ENCODE data around the gene BLOC1S4. TPM values are rescaled to one million over a fixed set of nuclear protein-coding genes. Genes with fewer than 3 reads are reported as not detected.

BLOC1S4 gene
- total and polyA plus RNA-seq, 2 experiments from 2014 or later, result 23.9 to 35.2 TPM

DNA sequence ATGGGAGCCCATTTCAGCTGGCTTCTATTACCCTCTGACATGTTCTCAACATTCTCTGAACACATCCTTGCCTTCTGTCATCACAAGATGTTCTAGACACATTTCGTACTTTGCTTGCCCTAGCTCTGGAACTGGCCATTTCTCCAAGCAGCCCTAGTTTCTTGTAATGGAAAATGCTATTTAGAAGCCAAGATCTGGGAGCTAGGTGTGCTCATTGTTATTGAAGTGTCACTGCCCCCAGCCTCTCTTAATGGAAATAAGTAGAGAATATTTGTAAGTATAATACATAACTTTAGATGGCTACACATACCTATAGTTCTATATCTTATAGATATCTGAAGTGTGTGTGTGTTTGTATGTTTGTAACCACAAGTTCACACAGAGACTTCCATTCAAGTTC is 13.2 kb upstream of the BLOC1S4 start:
- Mint-ChIP-seq H3K9me3 (peaks cover 14% of the 10 kb centered on the region), H3K27me3 (ENCODE audit: insufficient read depth, low read depth, poor library complexity) (peaks cover 6% of the 10 kb centered on the region), H3K27ac (no peak overlapping the region), H3K4me1 (peaks cover 6% of the 10 kb centered on the region), H3K36me3 (ENCODE audit: low read depth) (peaks cover 63% of the 10 kb centered on the region), H3K4me3 (no peak overlapping the region)
- H3K36me3 ChIP-seq (ENCODE audit: insufficient read depth), result peaks cover 14% of the 10 kb centered on the region
- H4K20me1 ChIP-seq (replicated peaks; ENCODE audit: insufficient read depth), result peaks cover 22% of the 10 kb centered on the region; the same call in 1 of the 2 replicates
- H3K4me3 ChIP-seq, result no peak overlapping the region
- H3K79me2 ChIP-seq (replicated peaks; ENCODE audit: insufficient read depth), result peaks cover 52% of the 10 kb centered on the region
- H3K4me2 ChIP-seq, result no peak overlapping the region
- peaks cover 4% of the 10 kb centered on the region for H3K4me1 ChIP-seq (ENCODE audit: insufficient read depth)
- ATAC-seq (no peak), DNase-seq (ENCODE audit: low spot score) (no peak)
- H3K27me3 ChIP-seq (ENCODE audit: insufficient read depth), result no peaks in the 10 kb centered on the region
- H3K9me2 ChIP-seq (ENCODE audit: insufficient read depth), result no peaks in the 10 kb centered on the region
- H3F3A ChIP-seq (replicated peaks; ENCODE audit: low read depth), result no peaks in the 10 kb centered on the region
- H2AFZ ChIP-seq, result no peak overlapping the region
- no peak overlapping the region for H3K27ac ChIP-seq (ENCODE audit: low read depth)
- TF ChIP-seq, protein P1, sequence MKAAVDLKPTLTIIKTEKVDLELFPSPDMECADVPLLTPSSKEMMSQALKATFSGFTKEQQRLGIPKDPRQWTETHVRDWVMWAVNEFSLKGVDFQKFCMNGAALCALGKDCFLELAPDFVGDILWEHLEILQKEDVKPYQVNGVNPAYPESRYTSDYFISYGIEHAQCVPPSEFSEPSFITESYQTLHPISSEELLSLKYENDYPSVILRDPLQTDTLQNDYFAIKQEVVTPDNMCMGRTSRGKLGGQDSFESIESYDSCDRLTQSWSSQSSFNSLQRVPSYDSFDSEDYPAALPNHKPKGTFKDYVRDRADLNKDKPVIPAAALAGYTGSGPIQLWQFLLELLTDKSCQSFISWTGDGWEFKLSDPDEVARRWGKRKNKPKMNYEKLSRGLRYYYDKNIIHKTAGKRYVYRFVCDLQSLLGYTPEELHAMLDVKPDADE (IDR thresholded peaks at IDR 0.05), result no peak

DNA sequence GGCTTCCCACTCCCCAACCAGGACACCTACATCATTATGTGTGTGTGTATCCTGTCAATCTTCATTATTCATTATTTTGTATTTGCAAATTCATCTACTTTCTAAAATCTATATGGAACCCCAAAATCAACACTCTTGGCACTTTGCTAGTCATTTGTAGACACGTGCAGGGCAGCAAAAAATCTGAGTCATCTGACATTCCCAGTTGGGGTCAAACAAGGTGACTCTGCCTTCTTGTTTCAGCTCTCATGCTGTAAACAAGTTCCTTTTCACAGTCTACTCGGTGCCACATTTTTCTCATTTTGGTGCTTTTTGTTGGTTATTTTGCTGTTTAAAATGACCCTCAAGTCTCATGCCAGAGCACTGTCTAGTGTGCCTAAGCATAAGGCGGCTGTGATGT is 12.2 kb upstream of the BLOC1S4 start:
- H3K36me3 ChIP-seq (ENCODE audit: insufficient read depth), result peaks cover 18% of the 10 kb centered on the region
- H3K9me2 ChIP-seq (ENCODE audit: insufficient read depth), result no peaks in the 10 kb centered on the region
- DNase-seq (ENCODE audit: low spot score) (no peak), ATAC-seq (no peak)
- Mint-ChIP-seq H3K36me3 (ENCODE audit: low read depth) (peaks cover 71% of the 10 kb centered on the region), H3K4me1 (peaks cover 15% of the 10 kb centered on the region), H3K27ac (no peak overlapping the region), H3K27me3 (ENCODE audit: insufficient read depth, low read depth, poor library complexity) (peaks cover 6% of the 10 kb centered on the region), H3K9me3 (peaks cover 14% of the 10 kb centered on the region), H3K4me3 (no peak overlapping the region)
- TF ChIP-seq JUNB (IDR thresholded peaks at IDR 0.05; ENCODE audit: unreplicated experiment) (no peak), ZNF114 (CRISPR knock-in tag; IDR thresholded peaks at IDR 0.05) (no peak), EZH2 (IDR thresholded peaks at IDR 0.05; ENCODE audit: low read depth, unreplicated experiment) (no peak), ZNF331 (CRISPR knock-in tag; IDR thresholded peaks at IDR 0.05; ENCODE audit: low read depth) (no peak), EZH2phosphoT487 (IDR thresholded peaks at IDR 0.05; ENCODE audit: unreplicated experiment) (no peak), POLR2AphosphoS5 (IDR thresholded peaks at IDR 0.05; ENCODE audit: low read depth) (no peak), NANOG (IDR thresholded peaks at IDR 0.05; ENCODE audit: borderline replicate concordance) (no peak), CREB1 (CRISPR knock-in tag; IDR thresholded peaks at IDR 0.05; ENCODE audit: low read depth) (no peak), STAT1 (IDR thresholded peaks at IDR 0.05; ENCODE audit: unreplicated experiment) (no peak)
- TF ChIP-seq, protein P1 (IDR thresholded peaks at IDR 0.05), result no peak
- TF ChIP-seq, protein P2, sequence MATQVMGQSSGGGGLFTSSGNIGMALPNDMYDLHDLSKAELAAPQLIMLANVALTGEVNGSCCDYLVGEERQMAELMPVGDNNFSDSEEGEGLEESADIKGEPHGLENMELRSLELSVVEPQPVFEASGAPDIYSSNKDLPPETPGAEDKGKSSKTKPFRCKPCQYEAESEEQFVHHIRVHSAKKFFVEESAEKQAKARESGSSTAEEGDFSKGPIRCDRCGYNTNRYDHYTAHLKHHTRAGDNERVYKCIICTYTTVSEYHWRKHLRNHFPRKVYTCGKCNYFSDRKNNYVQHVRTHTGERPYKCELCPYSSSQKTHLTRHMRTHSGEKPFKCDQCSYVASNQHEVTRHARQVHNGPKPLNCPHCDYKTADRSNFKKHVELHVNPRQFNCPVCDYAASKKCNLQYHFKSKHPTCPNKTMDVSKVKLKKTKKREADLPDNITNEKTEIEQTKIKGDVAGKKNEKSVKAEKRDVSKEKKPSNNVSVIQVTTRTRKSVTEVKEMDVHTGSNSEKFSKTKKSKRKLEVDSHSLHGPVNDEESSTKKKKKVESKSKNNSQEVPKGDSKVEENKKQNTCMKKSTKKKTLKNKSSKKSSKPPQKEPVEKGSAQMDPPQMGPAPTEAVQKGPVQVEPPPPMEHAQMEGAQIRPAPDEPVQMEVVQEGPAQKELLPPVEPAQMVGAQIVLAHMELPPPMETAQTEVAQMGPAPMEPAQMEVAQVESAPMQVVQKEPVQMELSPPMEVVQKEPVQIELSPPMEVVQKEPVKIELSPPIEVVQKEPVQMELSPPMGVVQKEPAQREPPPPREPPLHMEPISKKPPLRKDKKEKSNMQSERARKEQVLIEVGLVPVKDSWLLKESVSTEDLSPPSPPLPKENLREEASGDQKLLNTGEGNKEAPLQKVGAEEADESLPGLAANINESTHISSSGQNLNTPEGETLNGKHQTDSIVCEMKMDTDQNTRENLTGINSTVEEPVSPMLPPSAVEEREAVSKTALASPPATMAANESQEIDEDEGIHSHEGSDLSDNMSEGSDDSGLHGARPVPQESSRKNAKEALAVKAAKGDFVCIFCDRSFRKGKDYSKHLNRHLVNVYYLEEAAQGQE (IDR thresholded peaks at IDR 0.05; ENCODE audit: unreplicated experiment), result no peak
- no peaks in the 10 kb centered on the region for H3F3A ChIP-seq (replicated peaks; ENCODE audit: low read depth)
- H3K4me1 ChIP-seq (ENCODE audit: insufficient read depth), result peaks cover 14% of the 10 kb centered on the region
- no peak overlapping the region for H3K4me2 ChIP-seq
- peaks cover 62% of the 10 kb centered on the region for H3K79me2 ChIP-seq (replicated peaks; ENCODE audit: insufficient read depth)
- H3K4me3 ChIP-seq, result no peak overlapping the region
- H3K27me3 ChIP-seq (ENCODE audit: insufficient read depth), result no peaks in the 10 kb centered on the region
- no peak overlapping the region for H3K27ac ChIP-seq (ENCODE audit: low read depth)
- no peak overlapping the region for H2AFZ ChIP-seq
- peaks cover 27% of the 10 kb centered on the region; the same call in 1 of the 2 replicates for H4K20me1 ChIP-seq (replicated peaks; ENCODE audit: insufficient read depth)

All from GM23338 (cell line).